Measurements from ENCODE around the gene LOC101059915.
"Not testable (repeated sequence)": the region's sequence is repeated elsewhere in the genome, so short reads cannot be mapped to it uniquely, and the experiment has no call there.

The LOC101059915 gene

DNA sequence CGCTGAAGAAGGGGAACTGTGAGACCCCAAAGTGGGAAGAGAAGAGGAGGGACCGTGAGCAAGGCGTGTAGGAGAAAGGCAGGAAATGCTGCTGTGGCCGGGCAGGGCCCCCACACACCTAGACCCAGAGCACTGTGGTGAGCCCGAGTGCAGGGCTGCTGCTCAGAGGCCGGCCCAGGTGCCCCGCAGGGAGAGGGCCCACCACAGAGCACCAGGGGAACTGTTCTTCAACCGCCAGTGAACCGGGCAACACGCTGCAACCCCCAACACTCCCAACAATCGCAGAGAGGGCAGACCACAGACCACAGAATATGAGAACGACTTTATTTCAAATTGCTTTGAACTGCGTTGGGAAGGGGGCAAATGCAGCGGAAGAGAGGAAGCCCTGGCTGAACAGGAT lies 46.7 kb downstream of the LOC101059915 start:
- H3K4me1 ChIP-seq (ENCODE audit: control insufficient read depth, low read length); H3K4me3 ChIP-seq (ENCODE audit: low read length); H3K4me2 ChIP-seq (ENCODE audit: low read length); H3K36me3 ChIP-seq (ENCODE audit: control insufficient read depth, low read length); H4K20me1 ChIP-seq (ENCODE audit: control insufficient read depth, insufficient read depth, low read depth, low read length); H3K27ac ChIP-seq (ENCODE audit: low read depth, low read length); H3K79me2 ChIP-seq (ENCODE audit: control insufficient read depth, low read length); H3K9me2 ChIP-seq (replicated peaks; ENCODE audit: control insufficient read depth, low read length); H3K9me3 ChIP-seq (ENCODE audit: control insufficient read depth, insufficient read depth, low read length); H3K27me3 ChIP-seq (ENCODE audit: control insufficient read depth, low read length); H3F3A ChIP-seq (ENCODE audit: control insufficient read depth, insufficient read depth): not testable (repeated sequence)

DNA sequence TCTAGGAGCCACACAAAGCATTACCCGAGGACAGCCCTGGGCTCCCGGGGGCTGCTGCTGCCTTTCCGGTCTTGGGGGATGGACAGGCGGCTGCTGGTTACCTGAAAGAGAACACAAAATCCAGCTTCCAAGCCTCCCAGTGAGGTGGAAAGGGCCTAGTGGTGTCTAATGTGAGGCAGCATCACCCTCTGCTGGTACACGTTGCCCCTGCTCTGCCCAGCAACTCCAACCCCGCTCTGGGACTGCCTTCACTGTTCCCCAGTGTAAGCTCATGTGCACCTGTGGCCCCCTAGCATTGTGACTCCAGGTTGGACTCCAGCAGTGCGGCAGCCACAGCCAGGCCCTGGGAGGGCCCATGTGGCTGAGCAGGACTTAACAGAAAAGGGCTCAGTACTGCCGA lies 48.2 kb downstream of the LOC101059915 start:
- not testable (repeated sequence) for H3K9me2 ChIP-seq (replicated peaks; ENCODE audit: control insufficient read depth, low read length); H3F3A ChIP-seq (ENCODE audit: control insufficient read depth, insufficient read depth); H3K27ac ChIP-seq (ENCODE audit: low read depth, low read length); H3K4me2 ChIP-seq (ENCODE audit: low read length); H3K36me3 ChIP-seq (ENCODE audit: control insufficient read depth, low read length); H3K27me3 ChIP-seq (ENCODE audit: control insufficient read depth, low read length); H3K4me1 ChIP-seq (ENCODE audit: control insufficient read depth, low read length); H3K4me3 ChIP-seq (ENCODE audit: low read length); H4K20me1 ChIP-seq (ENCODE audit: control insufficient read depth, insufficient read depth, low read depth, low read length); H3K9me3 ChIP-seq (ENCODE audit: control insufficient read depth, insufficient read depth, low read length); H3K79me2 ChIP-seq (ENCODE audit: control insufficient read depth, low read length)

DNA sequence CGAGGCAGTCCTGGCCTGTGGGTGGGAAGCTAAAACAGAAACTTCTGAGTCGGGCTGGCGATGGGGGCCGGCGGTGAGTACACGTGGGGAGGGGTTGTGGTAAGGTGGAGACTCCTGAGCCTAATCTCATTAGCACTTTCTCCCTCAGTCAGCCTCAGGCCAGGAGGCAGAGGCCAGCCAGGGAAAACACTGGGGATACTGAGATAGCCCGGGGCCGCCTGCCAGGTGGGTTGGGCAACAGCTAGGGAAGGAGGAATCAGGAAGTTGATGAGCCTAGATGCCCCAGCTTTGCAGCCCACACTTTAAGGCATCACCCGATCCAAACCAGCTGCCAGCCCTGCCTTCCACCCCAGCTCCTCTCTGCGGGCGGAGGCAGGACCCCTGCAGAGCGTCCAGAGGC lies 49.0 kb downstream of the LOC101059915 start:
- H3K9me3 ChIP-seq (ENCODE audit: control insufficient read depth, insufficient read depth, low read length); H3K4me2 ChIP-seq (ENCODE audit: low read length); H3K79me2 ChIP-seq (ENCODE audit: control insufficient read depth, low read length); H3F3A ChIP-seq (ENCODE audit: control insufficient read depth, insufficient read depth); H3K4me3 ChIP-seq (ENCODE audit: low read length); H3K4me1 ChIP-seq (ENCODE audit: control insufficient read depth, low read length); H3K27me3 ChIP-seq (ENCODE audit: control insufficient read depth, low read length); H3K27ac ChIP-seq (ENCODE audit: low read depth, low read length); H3K36me3 ChIP-seq (ENCODE audit: control insufficient read depth, low read length); H3K9me2 ChIP-seq (replicated peaks; ENCODE audit: control insufficient read depth, low read length); H4K20me1 ChIP-seq (ENCODE audit: control insufficient read depth, insufficient read depth, low read depth, low read length): not testable (repeated sequence)

DNA sequence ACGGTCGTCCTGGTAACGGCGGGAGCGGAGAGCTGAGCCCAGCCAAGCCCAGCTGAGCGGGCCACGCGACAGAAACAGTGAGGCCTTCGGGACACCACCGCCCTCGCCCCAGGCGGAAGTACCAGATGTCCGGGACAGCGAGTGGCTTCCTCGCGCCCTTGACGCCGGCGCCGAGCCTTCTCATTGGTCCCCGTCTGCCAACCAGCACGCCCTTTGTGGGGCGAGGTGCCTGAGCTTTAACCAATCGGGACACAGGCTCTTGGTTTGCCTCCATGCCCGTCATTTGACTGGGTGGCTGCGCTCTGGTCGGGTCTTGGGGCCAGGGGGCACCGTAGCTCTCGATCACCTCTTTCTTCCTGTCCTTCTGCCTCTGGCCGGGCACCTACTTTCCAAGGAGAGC lies 50.8 kb downstream of the LOC101059915 start, which contains the start of gene CXorf49:
CXorf49 (minus strand) TSS at position 101 of the 400 bp plus-strand sequence. CDS start 134 bp downstream, outside the sequence.
- H3K36me3 ChIP-seq (ENCODE audit: control insufficient read depth, low read length); H3K4me3 ChIP-seq (ENCODE audit: low read length); H4K20me1 ChIP-seq (ENCODE audit: control insufficient read depth, insufficient read depth, low read depth, low read length); H3K27ac ChIP-seq (ENCODE audit: low read depth, low read length); H3F3A ChIP-seq (ENCODE audit: control insufficient read depth, insufficient read depth); H3K4me1 ChIP-seq (ENCODE audit: control insufficient read depth, low read length); H3K9me3 ChIP-seq (ENCODE audit: control insufficient read depth, insufficient read depth, low read length); H3K9me2 ChIP-seq (replicated peaks; ENCODE audit: control insufficient read depth, low read length); H3K27me3 ChIP-seq (ENCODE audit: control insufficient read depth, low read length); H3K4me2 ChIP-seq (ENCODE audit: low read length); H3K79me2 ChIP-seq (ENCODE audit: control insufficient read depth, low read length): not testable (repeated sequence)

DNA sequence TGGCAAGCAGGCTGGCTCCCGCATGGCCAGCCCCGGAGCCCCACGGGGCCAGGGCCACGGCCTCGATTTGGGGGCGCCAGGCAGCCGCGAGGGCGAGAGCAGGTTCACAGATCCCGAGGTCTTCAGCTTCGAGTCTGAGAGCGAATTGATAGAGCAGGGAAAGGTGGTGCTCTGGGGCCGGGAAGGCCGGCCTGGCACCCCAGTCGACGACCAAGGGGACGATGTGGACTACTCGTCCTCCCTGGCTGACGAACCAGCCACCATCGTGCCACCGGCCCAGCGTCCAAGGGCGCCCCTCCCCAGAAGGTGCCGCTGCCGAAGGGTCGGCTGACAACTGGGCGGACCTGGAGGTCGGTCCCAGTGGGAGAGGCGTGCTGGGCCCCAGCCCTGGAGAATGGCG lies 51.8 kb downstream of the LOC101059915 start:
- not testable (repeated sequence) for H3K9me3 ChIP-seq (ENCODE audit: control insufficient read depth, insufficient read depth, low read length); H3K27ac ChIP-seq (ENCODE audit: low read depth, low read length); H4K20me1 ChIP-seq (ENCODE audit: control insufficient read depth, insufficient read depth, low read depth, low read length); H3K4me3 ChIP-seq (ENCODE audit: low read length); H3K27me3 ChIP-seq (ENCODE audit: control insufficient read depth, low read length); H3F3A ChIP-seq (ENCODE audit: control insufficient read depth, insufficient read depth); H3K79me2 ChIP-seq (ENCODE audit: control insufficient read depth, low read length); H3K4me1 ChIP-seq (ENCODE audit: control insufficient read depth, low read length); H3K9me2 ChIP-seq (replicated peaks; ENCODE audit: control insufficient read depth, low read length); H3K36me3 ChIP-seq (ENCODE audit: control insufficient read depth, low read length); H3K4me2 ChIP-seq (ENCODE audit: low read length)

DNA sequence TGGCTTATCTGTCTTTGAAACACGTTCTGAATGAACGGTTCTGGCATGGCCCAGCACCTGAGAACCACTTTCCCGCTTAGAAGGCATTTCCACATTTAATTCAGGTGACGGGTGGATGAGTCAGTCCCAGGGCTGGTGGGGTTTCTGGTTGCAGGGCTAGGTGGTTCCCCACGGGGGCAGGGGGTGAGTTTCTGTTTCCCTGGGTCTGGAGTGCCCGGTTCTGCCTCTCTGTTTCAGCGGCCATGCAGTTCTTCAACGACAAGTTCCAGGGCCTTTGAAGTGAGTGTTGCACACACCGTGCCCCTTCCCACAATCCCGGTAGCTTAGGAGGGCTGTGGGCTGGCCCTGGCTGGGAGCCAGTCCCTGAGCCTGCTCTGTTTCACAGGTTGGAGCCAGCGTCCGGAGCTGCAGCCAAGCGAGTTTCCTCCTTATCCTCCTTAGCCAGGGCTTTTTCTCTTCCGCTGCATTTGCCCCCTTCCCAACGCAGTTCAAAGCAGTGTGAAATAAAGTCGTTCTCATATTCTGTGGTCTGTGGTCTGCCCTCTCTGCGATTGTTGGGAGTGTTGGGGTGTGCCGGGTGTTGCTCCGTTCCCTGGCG lies 53.0 kb downstream of the LOC101059915 start:
- not testable (repeated sequence) for H3K36me3 ChIP-seq (ENCODE audit: control insufficient read depth, low read length); H3K4me1 ChIP-seq (ENCODE audit: control insufficient read depth, low read length)

More for the DNA sequence above, 53.0 kb downstream of the LOC101059915 start:
- H3K4me3 ChIP-seq (ENCODE audit: low read length); H3K4me2 ChIP-seq (ENCODE audit: low read length); H3K27ac ChIP-seq (ENCODE audit: low read depth, low read length); H4K20me1 ChIP-seq (ENCODE audit: control insufficient read depth, insufficient read depth, low read depth, low read length); H3K27me3 ChIP-seq (ENCODE audit: control insufficient read depth, low read length); H3K9me3 ChIP-seq (ENCODE audit: control insufficient read depth, insufficient read depth, low read length); H3K79me2 ChIP-seq (ENCODE audit: control insufficient read depth, low read length); H3F3A ChIP-seq (ENCODE audit: control insufficient read depth, insufficient read depth); H3K9me2 ChIP-seq (replicated peaks; ENCODE audit: control insufficient read depth, low read length): not testable (repeated sequence)
